KG1 (cell line): ENCODE data around the gene ZDHHC18.
"Not testable (repeated sequence)": the region's sequence is repeated elsewhere in the genome, so short reads cannot be mapped to it uniquely, and the experiment has no call there.

Source experiments
- DNase-seq: peaks from one replicate; lab custom pipeline; 2025; lab: John Stamatoyannopoulos, UW

Gene ZDHHC18

DNA sequence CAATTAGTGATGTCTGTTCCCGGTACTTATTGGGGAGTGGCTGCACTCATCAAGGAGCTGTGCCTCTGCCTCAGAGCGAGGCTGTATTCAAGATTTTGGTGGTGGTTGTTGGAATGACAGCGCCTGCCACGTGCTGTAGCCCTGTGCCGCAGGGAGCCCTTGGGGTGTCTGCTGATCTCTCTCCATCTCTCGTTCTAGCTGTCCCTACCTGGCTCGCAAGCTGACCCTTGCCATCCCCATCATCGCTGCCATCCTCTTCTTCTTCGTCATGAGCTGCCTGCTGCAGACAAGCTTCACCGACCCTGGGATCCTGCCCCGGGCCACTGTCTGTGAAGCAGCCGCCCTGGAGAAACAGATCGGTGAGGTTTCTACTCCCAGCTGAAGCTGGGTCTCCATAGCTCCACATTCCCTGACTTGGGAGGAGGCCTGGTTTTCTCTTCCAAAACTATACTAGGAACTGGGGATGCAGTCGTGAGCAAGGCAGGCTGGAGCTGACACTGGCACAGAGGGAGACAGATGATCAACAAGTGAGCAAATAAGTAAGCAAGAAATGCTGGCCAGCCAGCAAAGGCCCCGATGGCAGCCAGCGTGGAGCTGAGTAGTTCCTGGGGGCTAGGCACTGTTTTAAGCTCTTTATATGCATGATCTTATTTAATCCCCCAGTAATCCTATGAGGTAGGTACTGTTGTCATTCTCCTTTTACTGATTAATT lies 5.9 kb downstream of the ZDHHC18 start:
- no peak for DNase-seq

DNA sequence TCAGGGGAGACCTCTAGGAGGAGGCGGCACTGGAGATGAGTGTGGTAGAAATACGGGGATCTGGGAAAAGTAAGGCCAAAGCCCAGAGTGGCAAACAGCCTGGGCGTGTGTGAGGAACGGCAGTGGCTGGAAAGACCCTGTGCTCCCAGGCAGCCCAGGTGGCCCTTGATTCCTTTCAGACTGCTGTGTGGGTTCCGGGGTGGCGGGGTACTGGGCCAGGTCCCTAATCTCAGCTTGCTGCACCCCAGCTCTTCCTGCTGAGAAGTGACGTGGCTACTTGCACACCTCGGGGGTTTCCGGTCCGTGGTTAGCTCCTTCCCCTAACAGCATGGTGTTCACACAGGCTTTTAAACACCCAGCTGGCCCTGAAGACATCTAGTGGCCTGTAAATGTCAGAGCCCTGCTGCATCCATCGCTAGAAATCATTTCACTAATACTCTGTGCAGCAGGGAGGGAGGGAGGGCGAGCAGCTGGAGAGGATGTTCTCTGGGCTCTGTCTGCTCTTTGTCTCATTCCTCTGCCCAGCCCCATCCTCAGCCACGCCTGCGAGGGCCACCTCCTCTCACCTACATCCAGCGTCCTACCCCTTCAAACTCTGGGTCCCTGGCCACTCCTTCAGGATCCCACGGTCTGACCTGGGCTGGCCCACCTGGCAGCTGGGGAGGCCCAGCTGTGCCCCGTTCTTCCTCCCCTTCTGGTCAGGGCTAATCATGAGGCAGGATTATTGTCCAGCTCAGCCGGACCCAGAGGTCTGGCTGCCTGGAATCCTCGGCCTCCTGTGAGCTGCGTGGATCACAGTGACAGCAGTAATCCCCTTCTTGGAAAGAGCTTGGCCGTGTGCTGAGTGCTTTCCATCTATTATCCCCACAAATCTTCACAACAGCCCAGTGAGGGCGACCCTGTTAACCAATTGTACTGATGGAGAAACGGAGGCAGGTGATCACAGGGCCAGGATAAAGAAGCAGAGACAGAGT lies 7.2 kb downstream of the ZDHHC18 start:
- peak; percentile 85 for DNase-seq

DNA sequence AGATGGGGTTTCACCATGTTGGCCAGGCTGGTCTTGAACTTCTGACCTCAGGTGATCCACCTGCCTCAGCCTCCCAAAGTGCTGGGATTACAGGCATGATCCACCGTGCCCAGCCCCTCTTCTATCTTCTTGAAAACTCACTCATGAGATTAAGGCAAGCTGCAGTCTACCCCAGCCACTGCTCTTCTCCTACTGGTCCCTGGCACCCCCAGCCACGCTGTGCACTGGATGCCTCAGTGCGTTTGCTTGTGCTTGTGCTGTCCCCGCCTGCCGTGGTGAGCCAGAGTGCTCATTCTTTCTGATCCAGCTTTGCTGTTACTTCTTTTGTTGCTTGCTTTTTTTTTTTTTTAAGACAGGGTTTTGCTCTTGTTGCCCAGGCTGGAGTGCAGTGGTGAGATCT lies 11.2 kb downstream of the ZDHHC18 start:
- DNase-seq: not testable (repeated sequence)

DNA sequence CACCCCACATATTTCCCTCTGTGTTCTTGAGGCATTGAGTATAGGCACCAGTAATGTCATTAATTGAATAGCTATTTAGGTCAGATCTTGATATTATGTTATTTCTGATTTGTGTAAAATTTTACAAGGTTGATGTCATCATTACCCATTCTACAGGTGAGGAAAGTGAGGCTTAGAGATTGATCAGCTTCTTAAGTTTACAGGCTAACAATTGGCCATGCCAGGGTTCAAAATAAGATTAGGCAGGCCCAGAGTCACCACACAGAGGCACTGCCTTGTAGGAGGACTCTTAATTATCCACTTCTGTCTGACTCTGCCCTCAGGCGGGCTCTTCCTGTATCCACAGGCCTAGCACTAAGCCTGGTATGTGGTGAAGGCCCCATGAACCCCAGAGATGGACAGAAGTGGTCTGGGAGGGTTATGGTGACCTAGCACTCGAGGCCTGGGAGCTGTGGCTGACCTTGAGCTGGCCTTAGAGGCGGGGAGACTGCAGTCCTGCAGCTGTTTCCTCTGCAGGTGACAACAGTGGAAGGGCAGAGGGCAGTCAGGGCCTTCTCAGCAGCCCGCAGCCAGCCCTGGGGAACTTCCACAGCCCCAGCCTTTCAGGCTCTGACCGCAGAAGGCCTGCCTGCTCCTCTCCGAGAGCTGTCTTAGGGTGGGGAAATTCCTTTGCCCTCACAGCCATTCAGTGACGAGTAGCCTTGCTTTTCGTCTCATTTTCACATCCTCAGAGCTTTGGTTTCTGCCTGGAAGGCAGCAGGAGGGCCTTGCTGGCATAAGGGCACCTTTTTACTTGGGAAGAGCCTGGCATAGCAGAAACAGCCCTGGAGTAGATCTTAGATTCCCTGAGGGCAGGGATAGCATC lies 12.2 kb downstream of the ZDHHC18 start:
- DNase-seq: no peak

DNA sequence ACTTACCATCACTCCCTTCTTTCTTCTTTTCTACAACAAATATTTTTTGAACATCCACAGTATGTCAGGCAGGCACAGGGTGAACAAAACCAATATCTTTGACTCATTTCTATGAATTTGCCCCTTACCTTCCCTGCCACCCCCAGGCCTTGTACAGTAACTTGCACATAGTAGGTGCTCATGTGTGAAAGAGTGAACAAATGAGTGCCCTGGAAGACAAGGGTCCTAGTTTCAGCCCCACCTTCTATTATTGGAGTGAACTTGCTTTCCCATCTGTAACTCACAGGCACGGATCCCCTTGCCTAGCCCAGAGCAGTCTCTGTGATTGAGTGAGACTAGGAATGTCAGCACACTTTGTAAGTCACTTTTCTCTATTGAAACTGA lies 12.8 kb downstream of the ZDHHC18 start:
- no peak for DNase-seq

DNA sequence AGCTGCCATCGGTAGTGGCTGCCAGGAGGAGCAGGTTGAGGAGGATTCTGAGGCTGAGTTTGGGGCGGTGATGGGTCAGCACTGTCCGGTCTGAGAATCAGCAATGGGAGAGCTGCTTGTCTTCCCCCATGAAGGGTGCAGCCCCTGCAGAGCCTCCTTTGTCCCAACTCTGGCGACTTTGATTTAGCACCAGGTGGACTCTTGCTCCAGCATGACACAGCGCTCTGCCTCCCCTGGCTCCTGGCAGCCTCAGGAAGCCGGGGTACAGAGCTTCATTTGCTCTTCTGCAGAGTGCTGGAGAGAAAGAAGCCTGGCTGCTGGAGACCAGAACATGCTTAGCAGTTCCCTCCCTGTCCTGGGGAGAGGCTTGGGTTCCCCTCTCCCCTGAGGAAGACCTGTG lies 13.3 kb downstream of the ZDHHC18 start:
- DNase-seq: no peak

DNA sequence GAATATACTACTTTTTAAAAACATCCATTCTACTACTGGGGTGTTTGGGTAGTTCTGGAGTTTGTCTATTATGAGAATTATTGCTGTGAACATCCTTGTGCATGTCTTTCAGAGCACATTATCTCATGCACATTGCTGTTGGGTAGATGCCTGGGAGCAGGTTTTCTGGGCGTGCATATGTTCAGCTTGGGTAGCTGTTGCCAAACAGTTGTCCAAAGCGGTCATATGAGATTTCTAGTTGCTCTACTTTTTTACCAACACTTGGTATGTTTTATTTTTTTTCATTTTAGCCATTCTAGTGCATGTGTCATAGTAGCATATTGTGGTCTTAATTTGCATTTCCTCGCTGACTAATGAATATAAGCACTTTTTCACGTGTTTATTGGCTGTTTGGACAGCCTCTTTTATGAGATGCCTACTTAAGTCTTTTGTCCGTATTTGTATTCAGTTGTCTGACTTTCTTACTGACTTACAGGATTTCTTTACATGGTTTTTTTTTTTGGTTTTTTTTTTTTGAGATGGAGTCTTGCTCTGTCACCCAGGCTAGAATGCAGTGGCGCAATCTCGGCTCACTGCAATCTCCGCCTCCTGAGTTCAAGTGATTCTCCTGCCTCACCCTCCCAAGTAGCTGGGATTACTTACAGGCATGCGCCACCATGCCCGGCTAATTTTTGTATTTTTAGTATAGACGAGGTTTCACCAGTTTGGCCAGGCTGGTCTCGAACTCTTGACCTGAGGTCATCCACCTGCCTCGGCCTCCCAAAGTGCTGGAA lies 18.1 kb downstream of the ZDHHC18 start:
- DNase-seq: no peak

DNA sequence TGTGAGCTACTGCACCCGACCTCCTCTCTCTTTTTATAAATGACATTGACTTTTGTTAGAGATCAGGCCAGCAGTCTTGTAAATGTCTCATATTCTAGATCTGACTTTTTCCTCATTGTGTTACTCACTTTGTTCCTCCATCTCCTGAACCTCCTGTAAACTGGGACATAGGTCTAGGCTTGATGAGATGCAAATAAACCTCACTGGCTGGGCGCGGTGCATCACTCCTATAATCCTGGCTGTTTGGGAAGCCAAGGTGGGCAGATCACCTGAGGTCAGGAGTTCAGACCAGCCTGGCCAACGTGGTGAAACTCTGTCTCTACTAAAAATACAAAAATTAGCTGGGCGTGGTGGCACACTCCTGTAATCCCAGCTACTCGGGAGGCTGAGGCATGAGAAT lies 21.3 kb downstream of the ZDHHC18 start:
- not testable (repeated sequence) for DNase-seq

DNA sequence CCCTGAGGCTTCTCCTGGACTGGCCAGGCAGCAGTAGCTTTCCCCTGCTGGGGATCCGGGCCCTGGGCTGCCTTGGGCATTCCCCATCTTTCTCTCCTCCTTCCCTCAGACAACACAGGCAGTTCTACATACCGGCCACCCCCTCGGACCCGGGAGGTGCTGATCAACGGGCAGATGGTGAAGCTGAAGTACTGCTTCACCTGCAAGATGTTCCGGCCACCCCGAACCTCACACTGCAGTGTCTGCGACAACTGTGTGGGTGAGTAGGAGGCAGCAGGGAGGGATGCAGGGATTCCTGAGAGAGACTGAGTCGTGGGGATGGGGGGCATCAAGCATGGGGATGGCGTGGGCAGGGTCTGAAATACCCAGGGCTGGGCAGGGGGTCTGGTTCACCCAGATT lies 22.0 kb downstream of the ZDHHC18 start:
- no peak for DNase-seq

DNA sequence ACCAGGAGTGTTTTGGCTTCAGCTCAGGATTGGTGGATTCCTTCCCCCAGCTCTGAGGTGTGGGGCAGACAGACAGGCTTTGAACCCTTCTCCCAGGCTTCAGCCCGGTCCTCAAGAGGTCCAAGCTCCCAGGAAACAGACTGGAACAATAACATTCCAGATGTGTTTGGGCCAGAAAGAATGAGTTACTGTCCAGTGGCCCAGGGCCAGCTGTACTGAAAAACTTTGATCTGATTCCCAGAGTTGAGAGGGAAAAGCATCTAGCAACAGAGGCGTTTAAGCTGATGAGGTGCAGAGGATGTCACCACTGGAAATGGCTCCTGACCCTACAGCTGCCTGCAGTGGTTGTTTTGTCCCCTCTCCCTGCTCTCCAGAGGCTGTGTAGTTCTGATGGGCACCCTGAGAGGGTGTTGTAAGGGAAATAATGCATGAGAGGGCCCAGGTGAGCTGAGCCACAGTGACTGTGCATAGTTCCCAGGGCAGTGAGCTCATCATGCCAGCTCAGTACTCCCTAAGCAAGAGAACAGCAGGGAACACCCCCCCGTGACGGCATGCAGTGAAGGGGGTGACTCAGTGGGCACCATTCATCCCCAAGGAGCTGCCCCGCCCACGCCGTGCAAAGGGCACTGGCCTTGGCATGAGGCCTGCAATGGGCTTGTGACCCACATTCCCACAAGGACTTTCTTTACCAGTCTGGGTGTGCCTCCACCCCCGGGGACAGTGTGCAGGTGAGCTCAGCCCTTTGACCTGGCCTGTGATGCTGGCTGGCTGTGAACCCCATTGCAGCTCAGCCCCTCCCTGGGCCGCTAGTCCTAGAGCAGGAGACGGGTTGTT lies 22.7 kb downstream of the ZDHHC18 start:
- DNase-seq: no peak

DNA sequence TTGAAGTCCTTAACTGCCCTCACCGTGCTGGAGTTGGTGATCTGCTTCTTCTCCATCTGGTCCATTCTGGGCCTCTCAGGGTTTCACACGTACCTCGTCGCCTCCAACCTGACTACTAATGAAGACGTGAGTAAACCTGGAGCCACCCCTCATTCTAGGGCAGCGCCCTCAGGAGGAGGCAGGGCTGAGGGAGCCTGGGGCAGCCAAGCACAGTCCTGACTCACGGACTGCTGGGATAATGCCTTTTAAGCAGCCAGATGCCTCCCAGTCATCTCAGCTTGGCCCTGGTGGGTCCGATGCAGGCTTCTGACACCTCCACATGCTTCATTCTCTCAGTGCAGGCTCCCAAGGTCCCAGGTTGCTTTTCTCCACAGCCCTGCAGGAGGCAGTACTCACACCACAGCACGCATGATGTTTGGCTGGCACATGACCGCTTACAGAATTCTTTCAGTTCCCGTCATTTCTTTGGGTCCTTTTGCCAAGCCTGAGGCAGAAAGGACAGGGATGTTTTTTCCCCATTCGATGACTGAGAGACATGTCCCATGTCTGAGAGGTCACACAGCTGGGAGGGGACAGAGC lies 24.7 kb downstream of the ZDHHC18 start:
- DNase-seq: no peak

DNA sequence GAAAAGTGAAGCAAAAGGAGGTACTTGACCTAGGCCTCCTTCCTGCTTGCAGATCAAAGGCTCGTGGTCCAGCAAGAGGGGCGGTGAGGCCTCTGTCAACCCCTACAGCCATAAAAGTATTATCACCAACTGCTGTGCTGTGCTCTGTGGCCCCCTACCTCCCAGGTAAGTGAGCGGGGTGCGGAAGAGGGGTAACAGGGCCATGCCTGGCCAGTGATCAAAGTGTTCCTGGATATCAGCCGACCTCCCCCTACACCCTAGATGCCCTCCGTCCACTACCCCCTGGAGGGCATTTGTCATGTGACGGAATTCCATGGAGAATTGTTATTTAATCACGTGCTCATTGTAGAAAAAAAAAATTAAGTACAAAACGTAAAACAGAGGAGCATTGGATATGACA lies 26.2 kb downstream of the ZDHHC18 start:
- DNase-seq: no peak

DNA sequence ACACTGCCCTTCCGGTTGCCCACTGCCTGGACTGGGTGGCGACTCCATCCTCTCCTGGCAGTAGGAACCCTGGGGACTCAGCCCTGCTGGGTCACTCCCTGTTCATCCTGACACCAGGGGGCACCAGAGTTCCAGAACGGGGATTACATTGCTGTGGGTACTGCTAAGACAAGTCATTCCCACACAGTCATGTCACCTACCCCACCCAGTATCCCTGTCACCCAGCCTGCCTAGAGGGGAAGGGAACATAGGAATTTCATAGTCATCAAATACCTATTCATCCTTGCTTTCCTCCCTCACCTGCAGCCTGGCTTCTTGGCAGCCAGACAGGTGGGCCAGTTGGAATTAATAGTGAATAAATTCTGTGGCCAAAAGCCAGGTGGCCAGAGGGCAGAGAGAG lies 26.7 kb downstream of the ZDHHC18 start:
- peak; percentile 5 for DNase-seq

DNA sequence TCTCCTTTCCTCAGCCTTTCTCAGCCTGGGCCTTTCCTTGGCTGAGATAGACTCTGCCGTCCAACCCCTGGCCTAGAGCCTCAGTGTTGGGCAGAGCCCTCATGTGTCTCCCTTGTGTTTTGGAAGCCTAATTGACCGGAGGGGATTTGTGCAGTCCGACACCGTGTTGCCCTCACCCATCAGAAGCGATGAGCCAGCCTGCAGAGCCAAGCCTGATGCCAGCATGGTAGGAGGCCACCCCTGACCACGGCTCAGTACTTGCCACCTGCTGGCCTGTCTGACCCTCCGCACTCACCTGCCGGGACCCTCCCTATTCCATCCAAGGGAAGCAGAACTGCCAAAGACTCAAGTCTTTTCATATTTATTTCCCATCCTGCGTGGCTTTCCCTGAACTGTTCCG lies 27.1 kb downstream of the ZDHHC18 start:
- no peak for DNase-seq

DNA sequence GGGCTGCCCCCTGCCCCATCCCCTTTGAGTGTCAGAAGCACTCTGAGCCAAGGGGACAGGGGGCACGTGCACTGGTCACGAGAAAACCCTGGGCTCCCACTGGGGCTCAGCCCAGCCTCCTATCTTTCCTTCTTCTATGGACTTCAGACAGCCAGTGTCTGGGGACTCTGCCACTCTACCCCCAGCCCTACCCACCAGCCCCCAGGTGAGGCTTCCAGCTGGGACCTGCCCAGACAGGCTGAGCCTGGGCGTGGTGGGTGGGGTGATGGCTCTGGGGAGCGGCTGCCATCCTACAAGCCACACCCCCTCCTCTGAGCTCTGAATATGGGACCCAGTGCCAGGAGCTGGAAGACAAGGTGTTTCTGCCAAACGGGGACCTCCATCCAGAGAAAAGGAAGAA lies 28.4 kb downstream of the ZDHHC18 start:
- DNase-seq: no peak

DNA sequence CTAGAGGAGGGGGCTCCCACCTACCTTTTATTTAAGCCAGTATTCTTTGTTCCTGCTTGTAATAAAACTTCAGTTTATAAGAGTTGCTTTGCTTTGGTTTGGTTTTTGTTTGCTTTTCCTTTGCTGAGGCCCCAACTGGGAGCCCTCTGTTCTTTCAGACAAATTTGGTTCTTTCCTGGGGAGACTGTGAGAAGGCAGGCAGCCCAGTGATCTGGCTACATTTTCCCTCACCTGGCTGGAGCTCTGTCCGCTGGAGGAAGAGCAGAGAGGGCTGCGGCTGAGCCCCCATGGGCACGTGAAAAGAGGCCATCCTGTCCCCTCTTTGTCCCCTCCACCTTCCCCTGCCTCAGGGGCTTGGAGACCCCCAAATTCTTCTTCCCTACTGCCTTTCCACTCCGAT lies 29.1 kb downstream of the ZDHHC18 start:
- no peak for DNase-seq

DNA sequence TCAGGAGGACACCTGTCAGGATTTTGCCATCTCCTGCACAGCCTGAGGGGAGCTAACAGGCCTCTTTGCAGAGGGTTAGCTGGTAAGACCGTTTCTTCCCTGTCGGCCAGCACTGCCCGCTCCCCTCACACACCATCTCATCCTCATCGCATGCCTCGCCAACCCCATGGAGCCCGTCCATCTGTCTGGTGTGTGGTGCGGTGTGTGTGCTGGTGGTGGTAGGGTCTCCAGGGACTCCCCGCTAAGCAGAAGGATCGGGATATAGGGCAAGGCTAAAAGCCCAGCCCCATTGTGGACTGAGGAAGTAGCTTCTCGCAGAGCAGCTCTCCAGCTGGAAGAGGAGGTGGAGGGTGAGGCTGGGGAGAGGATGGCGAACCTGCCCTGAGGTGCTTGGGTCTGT lies 29.7 kb downstream of the ZDHHC18 start:
- no peak for DNase-seq

DNA sequence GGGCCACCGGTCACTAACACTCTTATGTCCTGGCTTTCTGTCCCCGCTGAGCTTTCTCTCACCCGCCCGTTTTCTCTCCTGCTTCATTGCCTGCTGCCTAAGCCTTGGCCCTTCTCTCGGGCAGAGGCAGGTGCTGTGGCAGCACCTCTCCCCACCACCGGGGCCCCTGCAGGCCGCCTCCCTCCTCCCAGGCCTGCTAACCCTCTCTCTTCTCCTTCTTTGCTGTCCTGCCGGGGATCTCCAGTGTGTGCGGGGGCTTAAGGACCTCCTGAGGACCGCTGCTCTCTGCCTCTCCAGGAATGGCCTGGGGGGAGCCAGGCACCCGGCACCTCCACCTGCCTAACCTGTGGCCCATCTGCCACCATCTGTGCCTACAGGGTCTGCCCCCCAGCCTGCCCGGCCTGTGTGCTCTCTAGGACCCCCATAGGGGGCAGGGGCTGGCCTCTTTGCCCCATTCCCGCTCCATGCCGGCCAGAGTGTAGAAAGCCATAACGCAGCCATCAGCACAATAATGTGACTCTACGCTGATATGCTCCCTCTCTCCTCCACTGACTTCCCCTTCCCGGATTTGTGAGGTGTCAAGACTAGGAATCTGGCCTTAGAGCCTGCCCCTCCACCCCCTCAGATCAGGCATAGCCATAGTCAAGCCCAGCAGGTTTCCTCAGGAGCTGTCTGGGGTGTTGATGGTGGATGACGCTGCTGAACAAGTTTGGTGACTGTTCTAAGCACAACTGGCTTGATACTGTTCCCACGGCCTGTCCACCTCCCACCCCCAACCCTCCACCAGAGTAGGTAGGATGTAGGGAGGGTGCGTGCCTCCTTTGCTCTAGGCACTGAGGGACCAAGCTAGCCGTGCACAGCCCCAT lies 30.3 kb downstream of the ZDHHC18 start:
- no peak for DNase-seq

DNA sequence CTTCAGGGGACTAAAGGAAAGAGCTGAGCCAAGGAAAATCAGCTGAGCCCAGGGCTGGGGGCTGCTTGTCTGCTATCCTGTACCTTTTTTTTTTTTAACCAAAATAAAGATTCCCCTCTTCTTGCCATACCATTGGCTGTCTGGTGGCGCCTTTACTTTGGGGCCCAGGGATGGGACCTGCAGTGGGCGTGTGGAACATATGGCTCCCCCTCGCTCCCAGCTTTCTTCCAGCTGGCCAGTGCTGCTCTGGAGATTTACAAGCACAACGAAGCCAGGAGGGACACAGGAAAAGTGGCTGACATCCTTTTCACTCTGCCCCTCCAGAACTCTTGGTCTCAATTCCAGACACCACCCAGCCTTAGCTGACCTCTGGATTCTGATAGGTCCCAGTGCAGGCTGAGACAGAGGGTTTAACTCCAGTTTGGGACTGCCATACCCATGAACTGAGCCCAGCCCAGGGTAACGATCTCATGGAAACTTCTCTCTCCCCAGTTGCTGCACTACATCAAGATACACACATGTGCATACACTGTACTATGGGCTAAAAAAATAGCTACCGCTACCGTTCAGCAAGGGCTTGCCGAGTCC lies 31.1 kb downstream of the ZDHHC18 start:
- no peak for DNase-seq
